ENCODE measurements around the gene ANP32A.

ANP32A gene

DNA sequence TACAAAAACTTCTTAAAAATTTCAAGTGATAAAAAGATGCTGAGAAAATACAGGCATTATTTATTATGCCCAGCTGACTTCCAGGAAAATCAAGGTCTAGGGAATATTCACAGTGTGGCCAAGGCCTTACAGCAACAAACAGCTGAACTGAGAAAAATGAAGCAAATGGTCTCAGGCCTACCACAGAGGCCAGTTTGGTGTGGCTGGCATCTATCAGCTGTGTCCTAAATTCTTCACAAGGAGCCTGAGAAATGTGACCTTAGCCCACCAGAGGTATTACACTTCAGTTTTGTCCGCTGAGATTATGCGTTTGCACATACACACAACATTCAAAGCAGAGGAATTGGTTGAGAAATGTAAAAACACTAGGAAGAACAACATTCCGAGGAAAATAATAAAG is 77.4 kb downstream of the ANP32A start:
- DNase-seq (ENCODE audit: low read depth in 2 of 2), result no peak

DNA sequence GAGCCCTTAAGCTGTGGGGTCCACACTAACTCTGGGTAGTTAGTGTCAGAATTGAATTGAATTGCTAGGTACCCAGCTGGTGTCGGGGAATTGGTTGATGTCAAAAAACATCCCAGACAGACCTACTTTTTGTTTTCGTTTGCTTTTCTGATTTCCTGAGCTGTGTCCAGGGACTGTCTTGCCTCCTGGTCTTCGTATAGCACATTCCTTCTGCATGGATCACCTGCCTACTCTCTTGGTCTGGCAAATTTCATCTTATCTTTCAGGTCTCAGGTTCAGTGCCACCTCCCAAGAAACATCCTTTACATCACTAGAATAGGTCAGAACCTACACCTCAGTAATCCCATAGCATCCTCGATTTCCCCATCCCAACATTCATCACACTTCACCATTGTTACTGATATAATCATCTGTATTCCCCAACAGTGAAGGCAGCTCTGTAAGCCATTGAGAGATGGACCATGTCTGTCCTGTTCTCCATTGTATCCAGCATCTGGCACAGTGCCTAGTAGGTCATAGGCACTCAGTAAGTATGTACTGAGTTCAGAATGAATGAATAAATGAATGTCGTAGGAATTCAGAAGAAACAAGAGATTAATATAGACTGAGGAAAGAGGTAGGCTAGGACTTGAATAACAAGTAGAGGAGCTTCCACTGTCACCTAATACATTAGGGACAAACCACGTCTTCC is 81.2 kb downstream of the ANP32A start:
- no peak for DNase-seq (ENCODE audit: low read depth in 2 of 2)

DNA sequence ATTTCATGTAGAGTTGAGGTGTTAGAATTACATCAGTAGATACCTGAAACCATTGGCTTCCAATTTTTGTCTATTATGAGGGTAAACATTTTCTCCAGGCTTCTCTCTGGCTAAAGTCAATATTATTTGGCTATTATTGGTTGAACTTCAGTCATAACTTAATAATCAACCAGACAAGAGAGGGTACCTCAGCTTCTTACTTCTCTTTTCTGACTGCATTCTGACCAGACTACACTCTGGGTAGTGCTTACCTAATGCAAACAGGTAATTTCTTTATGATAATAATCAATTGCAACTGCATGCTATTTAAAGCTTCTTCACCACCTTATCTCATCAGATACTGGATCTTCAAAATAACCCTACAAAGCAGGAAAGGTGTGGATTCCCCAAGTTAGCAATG is 85.1 kb downstream of the ANP32A start:
- no peak for DNase-seq (ENCODE audit: low read depth in 2 of 2)

DNA sequence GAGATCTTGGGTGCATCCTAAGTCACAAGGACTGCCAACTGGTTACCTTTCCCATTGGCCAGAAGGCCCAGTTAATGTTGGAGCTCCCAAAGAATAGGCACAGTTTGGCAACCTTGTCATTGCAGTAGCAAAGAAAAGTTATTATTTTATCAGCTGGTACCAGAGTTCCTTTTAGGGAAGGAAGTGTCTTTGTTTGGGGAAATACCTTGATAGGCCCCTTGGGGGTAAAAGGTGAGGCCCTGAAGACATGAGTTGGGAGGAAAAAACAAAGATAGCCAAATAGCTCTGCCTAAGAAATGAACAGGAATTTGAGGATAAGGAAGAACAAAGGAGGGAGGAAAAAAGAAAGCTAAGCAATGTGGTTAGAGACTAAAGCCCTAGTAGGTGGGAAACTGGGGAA is 85.8 kb downstream of the ANP32A start:
- DNase-seq (ENCODE audit: low read depth in 2 of 2), result no peak

DNA sequence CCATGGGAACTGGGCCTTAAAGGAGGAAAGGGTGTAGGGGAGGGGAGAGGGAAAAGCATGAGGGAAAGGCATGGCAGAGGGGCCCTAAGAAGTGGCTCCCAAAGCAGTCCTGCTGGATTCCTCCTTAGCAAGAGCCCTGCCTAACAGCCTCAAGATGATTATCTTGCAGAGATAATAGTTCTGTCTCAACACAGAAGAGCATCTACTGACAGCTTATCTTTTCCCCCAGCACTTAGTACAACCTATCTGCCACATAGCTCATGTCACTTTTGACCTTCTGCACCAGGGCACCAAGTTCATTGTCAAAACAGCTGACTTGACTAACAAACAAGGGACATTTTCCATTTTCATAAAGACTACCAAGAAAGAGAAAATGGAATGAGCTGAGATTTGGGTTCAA is 86.3 kb downstream of the ANP32A start:
- DNase-seq (ENCODE audit: low read depth in 2 of 2), result no peak

DNA sequence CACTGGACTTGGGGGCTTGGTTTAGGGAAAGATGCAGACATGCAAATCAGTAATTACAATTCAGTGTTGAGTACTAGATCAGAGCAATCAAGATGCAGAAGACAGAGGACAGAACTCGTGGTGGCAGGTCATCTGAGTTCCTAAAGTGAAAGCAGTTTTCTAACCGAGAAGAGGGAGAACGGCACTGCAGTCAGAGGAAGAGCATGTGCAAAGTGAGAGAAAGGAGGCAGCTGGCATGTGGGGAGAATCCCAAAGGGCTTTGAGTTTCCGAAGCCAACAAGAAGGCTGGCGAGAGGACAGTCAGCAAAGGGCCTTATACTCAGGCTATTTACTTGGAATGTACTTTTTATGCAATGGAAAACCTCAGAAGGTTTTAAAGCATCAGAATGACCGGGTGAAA is 87.0 kb downstream of the ANP32A start:
- no peak for DNase-seq (ENCODE audit: low read depth in 2 of 2)

GRCh38 chr15:68732451-68732850 is 88.2 kb downstream of the ANP32A start:
- DNase-seq (ENCODE audit: low read depth in 2 of 2), result no peak

DNA sequence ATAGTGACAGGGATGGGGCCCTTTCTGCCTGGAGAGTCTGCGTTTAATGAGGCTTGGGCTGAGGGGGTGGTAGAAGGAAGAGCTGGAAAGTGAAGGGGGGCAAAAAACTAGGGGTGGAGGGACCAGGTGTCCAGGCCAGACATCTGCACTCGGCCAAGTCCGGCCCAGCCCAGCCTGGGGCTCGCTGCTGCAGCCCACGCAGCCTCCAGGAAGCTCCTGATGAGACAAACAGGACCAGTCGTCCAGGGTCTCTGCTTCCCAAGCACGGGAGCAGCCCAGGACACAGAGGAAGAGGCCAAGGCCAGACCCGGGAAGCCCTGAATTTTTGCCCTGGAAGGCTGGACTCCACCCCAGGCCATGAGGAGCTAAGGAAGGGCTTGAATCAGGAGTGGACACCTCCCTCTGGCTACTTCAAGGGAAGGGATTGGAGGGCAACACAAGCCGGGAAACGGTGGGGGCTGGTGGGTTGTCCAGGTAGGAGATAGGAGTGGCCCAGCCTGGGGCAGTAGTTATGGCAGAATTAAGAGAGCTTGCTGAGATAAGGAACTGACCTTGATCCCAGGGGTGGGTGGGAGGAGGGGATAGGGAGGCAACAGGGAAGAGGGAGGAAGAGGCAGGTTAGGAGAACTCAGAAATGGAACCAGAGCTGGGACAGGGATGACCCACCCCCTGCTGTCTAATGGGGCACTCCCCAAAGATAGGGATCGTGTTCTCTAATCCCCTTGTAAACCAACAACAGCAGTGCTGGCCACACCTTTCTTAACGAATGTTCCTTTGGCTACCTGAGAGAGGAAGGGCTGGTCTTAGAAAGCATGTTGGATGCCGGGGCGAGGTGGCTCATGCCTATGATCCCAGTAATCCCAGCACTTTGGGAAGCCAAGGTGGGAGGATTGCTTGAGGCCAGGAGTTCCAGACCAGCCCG is 89.5 kb downstream of the ANP32A start:
- DNase-seq (ENCODE audit: low read depth in 2 of 2), result no peak

DNA sequence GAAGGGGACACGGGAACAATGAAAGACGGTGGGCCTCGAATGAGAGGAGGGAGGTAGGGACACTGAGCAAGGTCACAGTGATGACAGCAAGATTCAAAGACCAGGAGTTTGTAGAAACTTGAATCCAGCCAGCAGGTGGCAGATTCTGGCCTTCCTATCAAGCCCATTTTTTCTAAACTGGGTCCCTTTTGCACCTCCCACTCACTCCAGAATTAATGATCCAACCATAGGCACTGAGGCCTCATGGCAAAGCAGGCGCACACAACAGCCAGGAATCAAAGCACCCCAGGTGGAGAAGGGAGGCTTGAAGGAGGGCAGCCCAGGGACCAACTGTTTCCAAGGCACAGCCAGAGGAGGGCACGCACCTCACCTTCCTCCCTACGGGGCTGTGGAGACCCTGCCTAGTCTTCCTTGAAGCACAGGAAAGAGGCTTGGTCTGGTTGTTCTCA is 90.2 kb downstream of the ANP32A start:
- DNase-seq (ENCODE audit: low read depth in 2 of 2), result no peak

DNA sequence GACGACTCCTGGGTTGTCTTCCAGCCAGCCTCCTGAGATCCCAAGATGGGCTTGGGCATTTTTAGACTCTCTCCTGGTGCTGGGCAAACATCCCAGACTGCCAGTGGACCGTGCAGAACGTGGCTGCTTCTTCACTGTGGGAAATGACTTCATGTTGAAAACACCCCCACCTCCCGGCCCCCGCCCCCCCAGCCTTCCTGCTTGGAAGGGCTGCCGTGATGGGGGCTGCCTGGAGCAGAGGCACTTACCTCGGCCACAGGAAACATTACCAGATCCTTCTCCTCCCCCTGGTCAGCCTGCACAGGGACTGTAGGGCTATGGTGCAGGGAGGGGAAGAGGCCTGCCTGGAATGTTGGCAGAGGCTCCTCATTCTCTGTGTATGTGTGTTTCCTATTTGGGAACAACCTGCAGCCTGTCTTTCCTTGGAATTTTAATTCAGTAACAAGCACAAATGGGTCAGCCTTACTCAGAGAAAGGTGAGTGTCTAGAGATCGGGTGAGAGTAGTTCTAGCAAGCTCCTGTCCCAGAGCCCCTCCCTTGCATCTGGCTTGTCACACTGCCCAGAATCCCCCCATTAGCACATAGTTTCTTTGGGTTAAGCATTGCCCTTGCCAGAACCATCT is 90.8 kb downstream of the ANP32A start:
- no peak for DNase-seq (ENCODE audit: low read depth in 2 of 2)

Data from stimulated activated CD4-positive, alpha-beta T cell treated with anti-CD3 and anti-CD28 coated beads, Interleukin-4, amount 100 ng/mL, for 48 hours (primary cell).